HEK293T (cell line): ENCODE data around the gene NAALADL2.

Experiments
- ARNT ChIP-seq: fragments of 450-650 bp; IDR thresholded peaks from 2 replicates; pipeline ENCODE4 v1.6.1; 2017; ENCODE audit warnings: mild to moderate bottlenecking
- BHLHE40 ChIP-seq: fragments of 450-650 bp; IDR thresholded peaks from 2 replicates; pipeline ENCODE4 v1.6.1; 2016; ENCODE audit warnings: mild to moderate bottlenecking, moderate library complexity, borderline replicate concordance
- CTBP1 ChIP-seq: fragments of 450-650 bp; IDR thresholded peaks from 2 replicates; pipeline ENCODE4 v1.6.1; 2016; ENCODE audit warnings: borderline replicate concordance
- ELF4 ChIP-seq: fragments of 450-650 bp; IDR thresholded peaks from 2 replicates; pipeline ENCODE4 v1.6.1; 2017; ENCODE audit warnings: antibody characterized with exemption
- FOXA1 ChIP-seq: fragments of 450-650 bp; IDR thresholded peaks from 2 replicates; pipeline ENCODE4 v1.6.1; 2016; ENCODE audit warnings: mild to moderate bottlenecking
- FOXK2 ChIP-seq: fragments of 450-650 bp; IDR thresholded peaks from 2 replicates; pipeline ENCODE4 v1.6.1; 2016; ENCODE audit warnings: mild to moderate bottlenecking
- FOXM1 ChIP-seq: fragments of 450-650 bp; IDR thresholded peaks from 2 replicates; pipeline ENCODE4 v1.6.1; 2017; ENCODE audit warnings: mild to moderate bottlenecking, borderline replicate concordance
- HDGF ChIP-seq: fragments of 450-650 bp; IDR thresholded peaks from 2 replicates; pipeline ENCODE4 v1.6.1; 2017; ENCODE audit warnings: antibody characterized with exemption, borderline replicate concordance
- NFRKB ChIP-seq: fragments of 450-650 bp; IDR thresholded peaks from 2 replicates; pipeline ENCODE4 v1.6.1; 2016; ENCODE audit warnings: mild to moderate bottlenecking, moderate library complexity
- SP1 ChIP-seq: fragments of 450-650 bp; IDR thresholded peaks from 2 replicates; pipeline ENCODE4 v1.6.1; 2017
- TARDBP ChIP-seq: fragments of 450-650 bp; IDR thresholded peaks from 2 replicates; pipeline ENCODE4 v1.6.1; 2016
- ZNF384 ChIP-seq: fragments of 450-650 bp; IDR thresholded peaks from 2 replicates; pipeline ENCODE4 v1.6.1; 2016

DNA sequence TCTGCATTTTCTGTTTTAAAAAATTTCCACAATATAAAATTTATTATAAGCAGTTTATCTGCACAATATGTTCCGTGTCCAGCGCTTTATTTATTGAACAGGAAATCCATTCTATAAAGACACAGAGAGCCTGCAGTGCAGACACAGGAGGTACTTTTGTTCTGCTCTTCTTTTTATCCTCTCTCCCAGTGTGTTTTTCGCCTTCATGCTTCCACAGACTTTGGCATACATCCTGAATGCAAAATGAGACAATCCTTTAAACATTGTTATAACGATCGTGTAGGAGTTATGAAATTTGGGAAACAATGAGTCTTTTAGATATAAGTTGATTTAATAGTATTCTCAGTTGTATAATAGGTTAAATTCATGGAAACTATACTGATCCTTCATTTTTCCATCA, 749.2 kb downstream of the NAALADL2 start:
- TF ChIP-seq TARDBP (no peak), ELF4 (no peak), SP1 (no peak), ARNT (no peak), BHLHE40 (no peak), NFRKB (no peak), HDGF (no peak), FOXM1 (no peak), FOXK2 (no peak), CTBP1 (no peak), ZNF384 (no peak), FOXA1 (no peak)
